ENCODE measurements around the gene IFIT1. TPM values are rescaled to one million over a fixed set of nuclear protein-coding genes. Genes with fewer than 3 reads are reported as not detected.

The IFIT1 gene
- total and polyA plus RNA-seq, 2 experiments from 2014 or later, result 1.5 to 3.9 TPM

- TF ChIP-seq REST (IDR thresholded peaks at IDR 0.05; ENCODE audit: unreplicated experiment) (no peak), STAT1 (IDR thresholded peaks at IDR 0.05; ENCODE audit: unreplicated experiment) (no peak), EZH2 (IDR thresholded peaks at IDR 0.05; ENCODE audit: low read depth, unreplicated experiment) (no peak), CTCF (conservative IDR thresholded peaks at IDR 0.05; ENCODE audit: low read depth in 2 of 2) (no peak), NANOG (IDR thresholded peaks at IDR 0.05; ENCODE audit: borderline replicate concordance) (no peak), CREB1 (CRISPR knock-in tag; IDR thresholded peaks at IDR 0.05; ENCODE audit: low read depth) (no peak)
Measured at GRCh38 chr10:89413398-89413912, 21.0 kb downstream of the IFIT1 start (continued).

GRCh38 chr10:89414146-89414878 is 21.9 kb downstream of the IFIT1 start, which contains the start of gene IFIT5:
IFIT5 (plus strand) TSS chr10:89414568; CDS start chr10:89414799, 231 bp downstream.
- DNase-seq (ENCODE audit: low spot score), result peak; percentile 83
- TF ChIP-seq CREB1 (CRISPR knock-in tag; IDR thresholded peaks at IDR 0.05; ENCODE audit: low read depth) (no peak), JUNB (IDR thresholded peaks at IDR 0.05; ENCODE audit: unreplicated experiment) (no peak), STAT1 (IDR thresholded peaks at IDR 0.05; ENCODE audit: unreplicated experiment) (no peak), CTCF (conservative IDR thresholded peaks at IDR 0.05; ENCODE audit: low read depth in 2 of 2) (peak in 1 of 2 experiments; percentile 15; a peak in 1 of 4 replicates), REST (IDR thresholded peaks at IDR 0.05; ENCODE audit: unreplicated experiment) (no peak), POLR2AphosphoS5 (IDR thresholded peaks at IDR 0.05; ENCODE audit: low read depth) (peak; percentile 58), ETS1 (IDR thresholded peaks at IDR 0.05) (no peak), ZNF331 (CRISPR knock-in tag; IDR thresholded peaks at IDR 0.05; ENCODE audit: low read depth) (no peak)

More at GRCh38 chr10:89414146-89414878, 21.9 kb downstream of the IFIT1 start, which contains the start of gene IFIT5:
- Histone ChIP-seq H3K27ac (ENCODE audit: low read depth) (no peak within 1 kb of the TSS), H3K36me3 (ENCODE audit: insufficient read depth) (no peaks in the 10 kb centered on the region), H3K9me2 (ENCODE audit: insufficient read depth) (no peaks in the 10 kb centered on the region), H3F3A (replicated peaks; ENCODE audit: low read depth) (0 out of 2 replicates have a peak, but pooled peaks cover 3% of the 10 kb centered on the region), H3K4me1 (ENCODE audit: insufficient read depth) (peaks cover 11% of the 10 kb centered on the region), H3K4me2 (peak within 1 kb of the TSS; percentile 83), H4K20me1 (replicated peaks; ENCODE audit: insufficient read depth) (no peaks in the 10 kb centered on the region), H2AFZ (peak within 1 kb of the TSS; percentile 97), H3K79me2 (replicated peaks; ENCODE audit: insufficient read depth) (no peaks in the 10 kb centered on the region), H3K4me3 (peak within 1 kb of the TSS; percentile 70), H3K27me3 (ENCODE audit: insufficient read depth) (peaks cover 33% of the 10 kb centered on the region)
- peak within 1 kb of the TSS; percentile 55 for H3K27ac Mint-ChIP-seq
- H3K4me3 Mint-ChIP-seq, result peak within 1 kb of the TSS; percentile 91
- peak; percentile 91 for ATAC-seq
- H3K9me3 Mint-ChIP-seq, result peaks cover 10% of the 10 kb centered on the region
- peaks cover 14% of the 10 kb centered on the region for H3K4me1 Mint-ChIP-seq
- H3K27me3 Mint-ChIP-seq (ENCODE audit: insufficient read depth, low read depth, poor library complexity), result peaks cover 27% of the 10 kb centered on the region
- peaks cover 11% of the 10 kb centered on the region for H3K36me3 Mint-ChIP-seq (ENCODE audit: low read depth)
